ENCODE data around the gene CEP170. TPM values are rescaled to one million over a fixed set of nuclear protein-coding genes. Genes with fewer than 3 reads are reported as not detected.

The CEP170 gene
- total and polyA plus RNA-seq, 5 donors: 14.9 to 44.3 (median 39.6) TPM

- Histone ChIP-seq H3K4me1 (ENCODE audit: control insufficient read depth, insufficient read depth, low read length) (peaks cover 4% of the 10 kb centered on the region), H3K9me3 (ENCODE audit: control insufficient read depth, low read length) (no peaks in the 10 kb centered on the region), H3K4me3 (ENCODE audit: low read length) (no peak overlapping the region), H3K27me3 (ENCODE audit: control insufficient read depth, insufficient read depth) (no peaks in the 10 kb centered on the region), H3K27ac (ENCODE audit: low read length) (no peak overlapping the region)
- 58% methylated on average over 8 of the region's 8 CpGs for WGBS
- intact Hi-C loops (cut with DNase I): no loop called here
- ATAC-seq (peak in 1 of 2 donors; percentile 21), DNase-seq (no peak)
These were observed 31.5 kb upstream of the CEP170 start for GRCh38 chr1:243286409-243287122.

GRCh38 chr1:243281672-243282071 lies 26.6 kb upstream of the CEP170 start:
- no peak overlapping the region for H3K4me3 ChIP-seq (ENCODE audit: low read length)
- no peak for DNase-seq
- no peaks in the 10 kb centered on the region for H3K27me3 ChIP-seq (ENCODE audit: control insufficient read depth, insufficient read depth)
- H3K4me1 ChIP-seq (ENCODE audit: control insufficient read depth, insufficient read depth, low read length): peaks cover 2% of the 10 kb centered on the region
- H3K27ac ChIP-seq (ENCODE audit: low read length): no peak overlapping the region
- no peaks in the 10 kb centered on the region for H3K9me3 ChIP-seq (ENCODE audit: control insufficient read depth, low read length)
- 98% methylated on average over 5 of the region's 5 CpGs for WGBS
- no peak for ATAC-seq
- intact Hi-C loops (cut with DNase I): no loop called here

GRCh38 chr1:243280571-243281129 lies 25.6 kb upstream of the CEP170 start:
- no peak for ATAC-seq
- Histone ChIP-seq H3K9me3 (ENCODE audit: control insufficient read depth, low read length) (no peaks in the 10 kb centered on the region), H3K4me3 (ENCODE audit: low read length) (no peak overlapping the region), H3K4me1 (ENCODE audit: control insufficient read depth, insufficient read depth, low read length) (peaks cover 2% of the 10 kb centered on the region), H3K27ac (ENCODE audit: low read length) (no peak overlapping the region), H3K27me3 (ENCODE audit: control insufficient read depth, insufficient read depth) (no peaks in the 10 kb centered on the region)
- no peak for DNase-seq
- intact Hi-C loops (cut with DNase I): no loop called here
- 71% methylated on average over 3 of the region's 3 CpGs for whole genome bisulfite sequencing

- no peaks in the 10 kb centered on the region for H3K4me1 ChIP-seq (ENCODE audit: control insufficient read depth, insufficient read depth, low read length)
- no peaks in the 10 kb centered on the region for H3K9me3 ChIP-seq (ENCODE audit: control insufficient read depth, low read length)
- intact Hi-C loops (cut with DNase I): no loop called here
- ATAC-seq: no peak
- H3K27me3 ChIP-seq (ENCODE audit: control insufficient read depth, insufficient read depth): no peaks in the 10 kb centered on the region
- DNase-seq: no peak
- WGBS: 76% methylated on average over 3 of the region's 3 CpGs
- no peak overlapping the region for H3K27ac ChIP-seq (ENCODE audit: low read length)
- no peak overlapping the region for H3K4me3 ChIP-seq (ENCODE audit: low read length)
These were observed 20.2 kb upstream of the CEP170 start for GRCh38 chr1:243275316-243275715.

- WGBS: 88% methylated on average over 2 of the region's 2 CpGs
- no peaks in the 10 kb centered on the region for H3K27me3 ChIP-seq (ENCODE audit: control insufficient read depth, insufficient read depth)
- no peak overlapping the region for H3K27ac ChIP-seq (ENCODE audit: low read length)
- DNase-seq: no peak
- H3K9me3 ChIP-seq (ENCODE audit: control insufficient read depth, low read length): no peaks in the 10 kb centered on the region
- intact Hi-C loops (cut with DNase I): no loop called here
- ATAC-seq: no peak
- no peak overlapping the region for H3K4me3 ChIP-seq (ENCODE audit: low read length)
- H3K4me1 ChIP-seq (ENCODE audit: control insufficient read depth, insufficient read depth, low read length): peaks cover 3% of the 10 kb centered on the region
These were observed 18.9 kb upstream of the CEP170 start for GRCh38 chr1:243273945-243274344.

GRCh38 chr1:243273506-243273905 lies 18.4 kb upstream of the CEP170 start:
- ATAC-seq: no peak
- Histone ChIP-seq H3K4me1 (ENCODE audit: control insufficient read depth, insufficient read depth, low read length) (peaks cover 3% of the 10 kb centered on the region), H3K27me3 (ENCODE audit: control insufficient read depth, insufficient read depth) (no peaks in the 10 kb centered on the region), H3K27ac (ENCODE audit: low read length) (no peak overlapping the region), H3K4me3 (ENCODE audit: low read length) (no peak overlapping the region), H3K9me3 (ENCODE audit: control insufficient read depth, low read length) (no peaks in the 10 kb centered on the region)
- intact Hi-C loops (cut with DNase I): no loop called here
- no peak for DNase-seq
- 70% methylated on average over 3 of the region's 3 CpGs for WGBS

- H3K4me3 ChIP-seq (ENCODE audit: low read length): no peak overlapping the region
- no peaks in the 10 kb centered on the region for H3K9me3 ChIP-seq (ENCODE audit: control insufficient read depth, low read length)
- intact Hi-C loops (cut with DNase I): no loop called here
- H3K4me1 ChIP-seq (ENCODE audit: control insufficient read depth, insufficient read depth, low read length): peaks cover 3% of the 10 kb centered on the region
- DNase-seq: no peak
- H3K27ac ChIP-seq (ENCODE audit: low read length): no peak overlapping the region
- ATAC-seq: no peak
- no peaks in the 10 kb centered on the region for H3K27me3 ChIP-seq (ENCODE audit: control insufficient read depth, insufficient read depth)
These were observed 17.3 kb upstream of the CEP170 start for GRCh38 chr1:243272401-243272800.

- 72% methylated on average over 1 of the region's 1 CpG for WGBS
- no peak for DNase-seq
- Histone ChIP-seq H3K4me3 (ENCODE audit: low read length) (no peak overlapping the region), H3K4me1 (ENCODE audit: control insufficient read depth, insufficient read depth, low read length) (peaks cover 3% of the 10 kb centered on the region), H3K9me3 (ENCODE audit: control insufficient read depth, low read length) (no peaks in the 10 kb centered on the region), H3K27ac (ENCODE audit: low read length) (no peak overlapping the region), H3K27me3 (ENCODE audit: control insufficient read depth, insufficient read depth) (no peaks in the 10 kb centered on the region)
- intact Hi-C loops (cut with DNase I): no loop called here
- no peak for ATAC-seq
These were observed 16.9 kb upstream of the CEP170 start for GRCh38 chr1:243271996-243272395.

GRCh38 chr1:243270097-243270864 lies 15.2 kb upstream of the CEP170 start:
- Histone ChIP-seq H3K27me3 (ENCODE audit: control insufficient read depth, insufficient read depth) (no peaks in the 10 kb centered on the region), H3K27ac (ENCODE audit: low read length) (no peak overlapping the region), H3K4me1 (ENCODE audit: control insufficient read depth, insufficient read depth, low read length) (peaks cover 3% of the 10 kb centered on the region), H3K9me3 (ENCODE audit: control insufficient read depth, low read length) (no peaks in the 10 kb centered on the region), H3K4me3 (ENCODE audit: low read length) (no peak overlapping the region)
- no peak for DNase-seq
- peak in 1 of 2 donors; percentile 26 for ATAC-seq
- intact Hi-C loops (cut with DNase I): no loop called here
- 73% methylated on average over 6 of the region's 6 CpGs for WGBS

- peak overlapping the region; percentile 51 for H3K27ac ChIP-seq (ENCODE audit: low read length)
- H3K4me3 ChIP-seq (ENCODE audit: low read length): no peak overlapping the region
These were observed 14.3 kb upstream of the CEP170 start for GRCh38 chr1:243269461-243269801.

GRCh38 chr1:243268751-243269460 lies 13.8 kb upstream of the CEP170 start:
- DNase-seq (peak in 1 of 3 donors; percentile 40), ATAC-seq (peak; percentile 52)
- intact Hi-C loops (cut with DNase I): no loop called here
- WGBS: 60% methylated on average over 13 of the region's 13 CpGs
- Histone ChIP-seq H3K27me3 (ENCODE audit: control insufficient read depth, insufficient read depth) (no peaks in the 10 kb centered on the region), H3K27ac (ENCODE audit: low read length) (peak overlapping the region; percentile 58), H3K4me1 (ENCODE audit: control insufficient read depth, insufficient read depth, low read length) (peaks cover 3% of the 10 kb centered on the region), H3K4me3 (ENCODE audit: low read length) (peak overlapping the region; percentile 9), H3K9me3 (ENCODE audit: control insufficient read depth, low read length) (no peaks in the 10 kb centered on the region)

More at GRCh38 chr1:243269461-243269801, 14.3 kb upstream of the CEP170 start:
- H3K27me3 ChIP-seq (ENCODE audit: control insufficient read depth, insufficient read depth): no peaks in the 10 kb centered on the region
- WGBS: 69% methylated on average over 4 of the region's 4 CpGs
- intact Hi-C loops (cut with DNase I): no loop called here
- peaks cover 3% of the 10 kb centered on the region for H3K4me1 ChIP-seq (ENCODE audit: control insufficient read depth, insufficient read depth, low read length)
- DNase-seq: peak in 1 of 3 donors; percentile 25
- ATAC-seq: peak; percentile 17 to 39
- no peaks in the 10 kb centered on the region for H3K9me3 ChIP-seq (ENCODE audit: control insufficient read depth, low read length)
